HG03378 (cell line): ENCODE measurements around the gene MCFD2.

Experiments used
- ATAC-seq: cut with Tn5 transposase; IDR thresholded peaks from one replicate; pipeline ENCODE4 v1.9.1; 2021; ENCODE audit warnings: mild to moderate bottlenecking, moderate library complexity; ENCODE audit not compliant: unreplicated experiment

Gene MCFD2

GRCh38 chr2:46852598-46852997 lies 63.0 kb downstream of the MCFD2 start:
- no peak for ATAC-seq

- no peak for ATAC-seq
These were observed 63.5 kb downstream of the MCFD2 start for GRCh38 chr2:46852124-46852523.
